ENCODE measurements around the gene NXF3. TPM values are rescaled to one million over a fixed set of nuclear protein-coding genes. Genes with fewer than 3 reads are reported as not detected.
A peak's percentile ranks its signal among the peaks of the same experiment; 100 is the strongest.
"Not testable (repeated sequence)": the region's sequence is repeated elsewhere in the genome, so short reads cannot be mapped to it uniquely, and the experiment has no call there.

Gene NXF3
- total RNA-seq, 2 experiments from 2014 or later = not detected

DNA sequence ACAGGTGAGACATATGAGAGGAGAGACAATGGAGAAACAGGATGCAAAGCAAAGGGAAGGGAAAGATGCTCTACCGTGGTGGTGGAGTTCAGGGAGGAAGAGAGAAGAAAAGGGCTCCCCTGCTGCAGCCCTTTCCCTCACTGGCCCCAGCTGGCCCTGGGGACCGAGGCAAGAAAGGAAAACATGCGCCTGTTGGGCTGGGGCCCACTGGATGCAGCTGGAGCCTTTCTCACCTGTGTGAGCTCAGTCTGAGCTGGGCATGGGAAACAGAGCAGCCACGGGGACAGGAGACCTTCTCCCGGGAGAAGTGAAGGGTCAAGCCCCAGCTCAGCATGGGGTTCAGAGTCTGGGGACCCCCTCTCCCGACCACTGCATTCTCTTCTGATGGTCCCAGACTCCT, 11.9 kb downstream of the NXF3 start:
- Mint-ChIP-seq H3K27me3 (no peaks in the 10 kb centered on the region), H3K36me3 (no peaks in the 10 kb centered on the region), H3K4me3 (no peak overlapping the region), H3K4me1 (no peaks in the 10 kb centered on the region), H3K27ac (no peak overlapping the region), H3K9me3 (no peaks in the 10 kb centered on the region)
- ATAC-seq (ENCODE audit: low read depth) = no peak
- POLR2A ChIA-PET = no interaction called here
- DNase-seq = no peak

DNA sequence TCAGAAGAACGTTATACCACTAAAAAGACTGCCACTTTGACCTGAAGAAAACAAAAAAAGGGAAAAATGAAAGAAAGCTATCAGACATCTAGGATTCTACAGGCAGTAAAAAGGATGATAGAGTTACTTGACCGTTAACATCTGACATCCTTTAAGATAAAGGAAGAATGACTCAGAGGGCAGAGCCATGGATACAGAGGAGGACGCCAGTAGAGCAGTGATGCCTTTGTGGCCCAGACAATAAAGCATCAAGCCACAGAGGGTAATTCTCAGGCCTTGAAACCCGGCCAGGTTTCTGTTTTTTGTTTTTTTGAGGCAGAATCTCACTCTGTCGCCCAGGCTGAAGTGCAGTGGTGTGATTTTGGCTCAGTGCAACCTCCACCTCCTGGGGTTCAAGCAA, 19.5 kb downstream of the NXF3 start:
- Mint-ChIP-seq H3K4me1 (no peaks in the 10 kb centered on the region), H3K4me3 (no peak overlapping the region), H3K36me3 (no peaks in the 10 kb centered on the region), H3K27ac (no peak overlapping the region), H3K9me3 (no peaks in the 10 kb centered on the region), H3K27me3 (no peaks in the 10 kb centered on the region)
- DNase-seq = no peak
- POLR2A ChIA-PET = no interaction called here
- no peak for ATAC-seq (ENCODE audit: low read depth)

- no peaks in the 10 kb centered on the region for H3K9me3 Mint-ChIP-seq
- POLR2A ChIA-PET = no interaction called here
- peaks cover 13% of the 10 kb centered on the region for H3K27me3 Mint-ChIP-seq
- no peaks in the 10 kb centered on the region for H3K4me1 Mint-ChIP-seq
- no peak for ATAC-seq (ENCODE audit: low read depth)
- H3K27ac Mint-ChIP-seq = no peak overlapping the region
- no peak for DNase-seq
- H3K4me3 Mint-ChIP-seq = no peak overlapping the region
- no peaks in the 10 kb centered on the region for H3K36me3 Mint-ChIP-seq
Observed at GRCh38 chrX:103066606-103067005, 26.3 kb downstream of the NXF3 start.

DNA sequence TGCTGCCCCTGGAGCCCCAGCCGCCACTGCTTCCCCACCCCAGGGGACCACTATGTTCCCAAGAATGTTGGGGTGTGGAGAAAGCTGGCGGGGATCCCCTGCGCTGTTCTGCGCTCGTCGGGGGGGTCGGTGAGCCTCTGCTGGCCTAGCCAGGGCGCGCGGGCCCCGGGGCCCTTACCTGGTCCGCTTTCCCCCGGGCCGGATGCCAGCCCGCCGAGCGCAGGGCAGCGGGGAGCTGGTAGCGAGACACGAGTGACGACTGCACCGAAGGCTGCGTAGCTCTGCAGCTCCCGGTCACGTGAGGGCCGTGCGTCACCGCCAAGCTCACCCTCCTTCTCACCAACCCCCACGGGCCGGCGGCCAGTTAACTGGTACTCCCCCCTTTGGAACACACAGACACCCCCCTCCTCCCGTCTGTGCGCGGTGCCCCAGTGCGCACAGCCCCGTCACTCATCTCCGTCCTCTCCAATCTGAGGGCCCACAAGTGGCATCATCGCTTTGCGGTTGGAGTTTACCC, 29.0 kb downstream of the NXF3 start, which contains the start of gene BEX1:
BEX1 (minus strand) TSS at position 254 of the 517 bp plus-strand sequence. CDS start 897 bp downstream, outside the sequence.
- H3K36me3 Mint-ChIP-seq = no peaks in the 10 kb centered on the region
- ATAC-seq (ENCODE audit: low read depth) = no peak
- no peak within 1 kb of the TSS for H3K27ac Mint-ChIP-seq
- DNase-seq = no peak
- peaks cover 13% of the 10 kb centered on the region for H3K27me3 Mint-ChIP-seq
- POLR2A ChIA-PET = no interaction called here
- peak within 1 kb of the TSS; percentile 40 for H3K4me3 Mint-ChIP-seq
- no peaks in the 10 kb centered on the region for H3K4me1 Mint-ChIP-seq
- no peaks in the 10 kb centered on the region for H3K9me3 Mint-ChIP-seq

GRCh38 chrX:103063191-103063845, 29.6 kb downstream of the NXF3 start:
- no peak for DNase-seq

GRCh38 chrX:103061486-103061885, 31.5 kb downstream of the NXF3 start:
- peaks cover 16% of the 10 kb centered on the region for H3K27me3 Mint-ChIP-seq
- ATAC-seq (ENCODE audit: low read depth) = no peak
- no peaks in the 10 kb centered on the region for H3K4me1 Mint-ChIP-seq
- DNase-seq = no peak
- no peak overlapping the region for H3K27ac Mint-ChIP-seq
- H3K9me3 Mint-ChIP-seq = no peaks in the 10 kb centered on the region
- H3K36me3 Mint-ChIP-seq = no peaks in the 10 kb centered on the region
- H3K4me3 Mint-ChIP-seq = no peak overlapping the region
- POLR2A ChIA-PET = no interaction called here

More at GRCh38 chrX:103063191-103063845, 29.6 kb downstream of the NXF3 start:
- Mint-ChIP-seq H3K9me3 (no peaks in the 10 kb centered on the region), H3K4me1 (no peaks in the 10 kb centered on the region), H3K27ac (no peak overlapping the region), H3K36me3 (no peaks in the 10 kb centered on the region), H3K4me3 (peak overlapping the region; percentile 40), H3K27me3 (peaks cover 13% of the 10 kb centered on the region)
- ATAC-seq (ENCODE audit: low read depth) = no peak
- POLR2A ChIA-PET = no interaction called here

DNA sequence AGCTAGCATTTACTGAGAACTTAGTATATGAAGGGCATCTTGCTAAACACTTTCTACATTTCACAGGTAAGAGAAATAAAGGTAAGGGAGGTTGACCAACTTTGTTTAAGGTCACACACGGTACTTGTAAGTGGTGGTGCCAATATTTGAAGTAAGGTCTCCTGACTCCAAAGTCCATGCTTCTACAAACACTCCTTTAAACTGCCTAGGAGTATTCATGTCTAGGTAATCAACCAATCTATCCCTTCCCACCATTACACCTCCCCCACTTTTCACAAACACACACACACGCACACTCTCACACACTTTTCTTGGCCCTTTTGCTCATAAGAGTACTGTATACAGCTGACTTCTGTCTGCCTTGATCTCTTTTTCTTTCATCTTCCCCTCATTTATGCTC, 36.0 kb downstream of the NXF3 start:
- DNase-seq (no peak), ATAC-seq (ENCODE audit: low read depth) (no peak)
- H3K27me3 Mint-ChIP-seq = peaks cover 3% of the 10 kb centered on the region
- H3K27ac Mint-ChIP-seq = no peak overlapping the region
- no peaks in the 10 kb centered on the region for H3K9me3 Mint-ChIP-seq
- H3K4me1 Mint-ChIP-seq = no peaks in the 10 kb centered on the region
- no peaks in the 10 kb centered on the region for H3K36me3 Mint-ChIP-seq
- POLR2A ChIA-PET = no interaction called here
- no peak overlapping the region for H3K4me3 Mint-ChIP-seq

GRCh38 chrX:103052625-103053024, 40.3 kb downstream of the NXF3 start:
- Mint-ChIP-seq H3K36me3 (no peaks in the 10 kb centered on the region), H3K27me3 (peaks cover 2% of the 10 kb centered on the region), H3K4me1 (no peaks in the 10 kb centered on the region), H3K27ac (no peak overlapping the region), H3K4me3 (no peak overlapping the region), H3K9me3 (no peaks in the 10 kb centered on the region)
- DNase-seq (no peak), ATAC-seq (ENCODE audit: low read depth) (no peak)
- POLR2A ChIA-PET = no interaction called here

DNA sequence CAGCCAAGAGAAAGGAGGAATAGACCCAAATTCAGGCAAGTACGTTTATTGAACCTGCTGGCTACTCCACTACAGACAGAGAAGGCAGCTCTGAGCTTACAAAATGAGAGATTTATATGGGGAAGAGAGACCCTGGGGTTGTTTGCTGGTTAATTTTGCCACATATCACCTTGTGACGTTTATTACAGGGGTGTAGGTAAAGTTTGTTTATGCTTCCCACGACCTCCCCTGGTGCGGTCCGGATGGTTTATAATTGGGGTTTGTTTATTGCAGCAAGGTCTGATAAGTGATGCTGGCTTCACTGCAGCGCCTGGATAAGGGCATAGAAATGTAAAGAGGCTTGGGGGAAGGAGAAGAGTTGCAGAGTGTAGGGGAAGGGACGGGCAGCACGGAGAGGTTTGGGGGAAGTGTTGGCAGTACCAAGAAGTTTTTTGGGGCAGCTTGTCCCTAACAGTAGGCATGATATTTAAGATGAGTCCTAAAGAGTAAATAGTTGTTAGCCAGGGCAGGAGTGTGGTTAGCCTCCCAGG, 41.6 kb downstream of the NXF3 start:
- Mint-ChIP-seq H3K36me3 (no peaks in the 10 kb centered on the region), H3K27ac (no peak overlapping the region), H3K9me3 (no peaks in the 10 kb centered on the region), H3K4me3 (no peak overlapping the region), H3K27me3 (peaks cover 2% of the 10 kb centered on the region), H3K4me1 (no peaks in the 10 kb centered on the region)
- POLR2A ChIA-PET = no interaction called here
- no peak for DNase-seq
- no peak for ATAC-seq (ENCODE audit: low read depth)

- H3K4me1 Mint-ChIP-seq; DNase-seq; ATAC-seq (ENCODE audit: low read depth); H3K27ac Mint-ChIP-seq; H3K4me3 Mint-ChIP-seq; H3K27me3 Mint-ChIP-seq; H3K9me3 Mint-ChIP-seq; H3K36me3 Mint-ChIP-seq; POLR2A ChIA-PET: not testable (repeated sequence)
Observed at GRCh38 chrX:103033371-103033770, 59.6 kb downstream of the NXF3 start.

Other genes with a start within 250 kb of the NXF3 start
- under 1 TPM; 0.33 to 0.60 TPM for gene RAB40AL, start 155.9 kb downstream of the NXF3 start, total RNA-seq
- not detected for gene BEX1, start 29.0 kb downstream of the NXF3 start, total RNA-seq
- gene BEX4, start 122.0 kb upstream of the NXF3 start, total RNA-seq = 10 to 100 TPM; 23.3 to 25.6 TPM
- gene TCEAL8, start 162.0 kb upstream of the NXF3 start, total RNA-seq = 10 to 100 TPM; 37.3 to 38.3 TPM
- not detected for gene TCEAL5, start 183.6 kb upstream of the NXF3 start, total RNA-seq
- gene BEX2, start 217.8 kb upstream of the NXF3 start, total RNA-seq = 10 to 100 TPM; 15.7 to 16.8 TPM
- gene TCEAL7, start 237.1 kb upstream of the NXF3 start, total RNA-seq = not detected